H9 (cell line): ENCODE measurements around the gene SEMA3A. TPM values are rescaled to one million over a fixed set of nuclear protein-coding genes. Genes with fewer than 3 reads are reported as not detected.
A peak's percentile ranks its signal among the peaks of the same experiment; 100 is the strongest.

Experiments used
- DNase-seq: peaks from one replicate; pipeline ENCODE4 v3.0.0-alpha.2; 2017
- H2AFZ ChIP-seq: one replicate; pipeline ENCODE4 v1.6.1; 2013; ENCODE audit warnings: mild to moderate bottlenecking, low read length, control low read depth, moderate library complexity
- H2AK5ac ChIP-seq: 2 replicates; pipeline ENCODE4 v1.6.1; 2013; ENCODE audit warnings: low read length, control low read depth, mixed read lengths; ENCODE audit not compliant: insufficient read length
- H2BK120ac ChIP-seq: one replicate; pipeline ENCODE4 v1.6.1; 2013; ENCODE audit warnings: low read depth, mild to moderate bottlenecking, low read length, control low read depth, inconsistent platforms; ENCODE audit not compliant: poor library complexity, severe bottlenecking
- H2BK12ac ChIP-seq: 2 replicates; pipeline ENCODE4 v1.6.1; 2013; ENCODE audit warnings: low read length, control low read depth, mixed read lengths, low read depth; ENCODE audit not compliant: insufficient read length
- H2BK15ac ChIP-seq: 2 replicates; pipeline ENCODE4 v1.6.1; 2013; ENCODE audit warnings: low read depth, low read length, control low read depth
- H2BK20ac ChIP-seq: one replicate; pipeline ENCODE4 v1.6.1; 2013; ENCODE audit warnings: low read depth, mild to moderate bottlenecking, low read length, control low read depth, inconsistent platforms; ENCODE audit not compliant: poor library complexity, severe bottlenecking
- H2BK5ac ChIP-seq: 2 replicates; pipeline ENCODE4 v1.6.1; 2013; ENCODE audit warnings: low read length, control low read depth, mixed read lengths; ENCODE audit not compliant: insufficient read length
- H3K14ac ChIP-seq: 2 replicates; pipeline ENCODE4 v1.6.1; 2013; ENCODE audit warnings: low read length, control low read depth; ENCODE audit not compliant: insufficient read depth
- H3K18ac ChIP-seq: 2 replicates; pipeline ENCODE4 v1.6.1; 2013; ENCODE audit warnings: low read depth, mild to moderate bottlenecking, mixed read lengths, low read length, control low read depth; ENCODE audit not compliant: insufficient read length
- H3K23ac ChIP-seq: 2 replicates; pipeline ENCODE4 v1.6.1; 2013; ENCODE audit warnings: low read length, control low read depth, mixed read lengths, low read depth; ENCODE audit not compliant: insufficient read length
- H3K23me2 ChIP-seq: 2 replicates; pipeline ENCODE4 v1.6.1; 2013; ENCODE audit warnings: low read depth, mild to moderate bottlenecking, mixed read lengths, low read length, control low read depth; ENCODE audit not compliant: insufficient read length, poor library complexity, severe bottlenecking
- H3K27ac ChIP-seq: 2 replicates; pipeline ENCODE4 v1.5.1; 2013; ENCODE audit warnings: low read length, control low read depth, mixed read lengths, low read depth; ENCODE audit not compliant: insufficient read length
- H3K27me3 ChIP-seq: 2 replicates; pipeline ENCODE4 v1.6.1; 2013; ENCODE audit warnings: low read length, control low read depth, inconsistent platforms; ENCODE audit not compliant: insufficient read depth
- H3K4ac ChIP-seq: 2 replicates; pipeline ENCODE4 v1.6.1; 2013; ENCODE audit warnings: low read depth, mild to moderate bottlenecking, control low read depth, inconsistent platforms, low read length, moderate library complexity
- H3K4me1 ChIP-seq: 2 replicates; pipeline ENCODE4 v1.6.1; 2013; ENCODE audit warnings: low read length, control low read depth, inconsistent platforms; ENCODE audit not compliant: insufficient read depth
- H3K4me2 ChIP-seq: 2 replicates; pipeline ENCODE4 v1.6.1; 2013; ENCODE audit warnings: low read length, control low read depth, mixed read lengths; ENCODE audit not compliant: insufficient read length, insufficient read depth
- H3K56ac ChIP-seq: 2 replicates; pipeline ENCODE4 v1.6.1; 2013; ENCODE audit warnings: low read depth, mild to moderate bottlenecking, mixed read lengths, low read length, control low read depth; ENCODE audit not compliant: insufficient read length
- H3K79me1 ChIP-seq: 2 replicates; pipeline ENCODE4 v1.6.1; 2013; ENCODE audit warnings: low read depth, mild to moderate bottlenecking, moderate library complexity, low read length, control low read depth, inconsistent platforms; ENCODE audit not compliant: insufficient read depth, poor library complexity, severe bottlenecking
- H3K79me2 ChIP-seq: 2 replicates; pipeline ENCODE4 v1.6.1; 2013; ENCODE audit warnings: low read length, control low read depth, inconsistent platforms; ENCODE audit not compliant: insufficient read depth
- H3K9ac ChIP-seq: 2 replicates; pipeline ENCODE4 v1.6.1; 2013; ENCODE audit warnings: low read length, control low read depth, mixed read lengths; ENCODE audit not compliant: insufficient read length; ENCODE audit errors: extremely low read depth
- H3K9me3 ChIP-seq: one replicate; pipeline ENCODE4 v1.6.1; 2013; ENCODE audit warnings: low read depth, low read length, inconsistent platforms; ENCODE audit not compliant: control insufficient read depth
- H3T11ph ChIP-seq: one replicate; pipeline ENCODE4 v1.6.1; 2013; ENCODE audit warnings: mild to moderate bottlenecking, low read length, control low read depth, inconsistent platforms
- H4K20me1 ChIP-seq: one replicate; pipeline ENCODE4 v1.6.1; 2013; ENCODE audit not compliant: control insufficient read depth, insufficient read length, insufficient read depth
- H4K5ac ChIP-seq: 2 replicates; pipeline ENCODE4 v1.6.1; 2013; ENCODE audit warnings: low read depth, mild to moderate bottlenecking, mixed read lengths, low read length, control low read depth; ENCODE audit not compliant: insufficient read length
- H4K8ac ChIP-seq: replicated peaks from 2 replicates; pipeline ENCODE4 v1.6.1; 2013; ENCODE audit warnings: low read length, control low read depth, mixed read lengths, low read depth; ENCODE audit not compliant: insufficient read length
- H4K91ac ChIP-seq: 2 replicates; pipeline ENCODE4 v1.6.1; 2013; ENCODE audit warnings: low read depth, mild to moderate bottlenecking, moderate library complexity, mixed read lengths, low read length, control low read depth; ENCODE audit not compliant: insufficient read length
- H3K27ac Mint-ChIP-seq, 3 experiments: 2 replicates in 2 of 3; 3 replicates in 1 of 3; pipeline ENCODE4 v1.8.0; 2020 to 2021; ENCODE audit warnings: mixed read lengths in 3 of 3, mild to moderate bottlenecking in 1 of 3, moderate library complexity in 1 of 3
- H3K27me3 Mint-ChIP-seq: 2 replicates; pipeline ENCODE4 v1.8.0; 2021; ENCODE audit warnings: low read depth, mild to moderate bottlenecking, moderate library complexity, mixed read lengths
- H3K36me3 Mint-ChIP-seq, 3 experiments: 2 replicates in 2 of 3; 3 replicates in 1 of 3; pipeline ENCODE4 v1.8.0; 2020 to 2021; ENCODE audit warnings: low read depth in 3 of 3, mixed read lengths in 3 of 3; ENCODE audit not compliant: insufficient read depth in 1 of 3
- H3K4me1 Mint-ChIP-seq, 2 experiments: 2 replicates each; pipeline ENCODE4 v1.8.0; 2020; ENCODE audit warnings: mixed read lengths in 2 of 2
- H3K4me3 Mint-ChIP-seq, 2 experiments: 2 replicates in 1 of 2; 3 replicates in 1 of 2; pipeline ENCODE4 v1.8.0; 2020 to 2021; ENCODE audit warnings: mild to moderate bottlenecking in 2 of 2, mixed read lengths in 2 of 2, moderate library complexity in 1 of 2
- H3K9me3 Mint-ChIP-seq, 2 experiments: 2 replicates in 1 of 2; 3 replicates in 1 of 2; pipeline ENCODE4 v1.8.0; 2020; ENCODE audit warnings: mild to moderate bottlenecking in 2 of 2, mixed read lengths in 2 of 2, moderate library complexity in 1 of 2
- CTCF ChIP-seq: fragments of 200-600 bp; sonication (generic); conservative IDR thresholded peaks from 3 replicates; pipeline ENCODE4 v1.8.0; 2021; ENCODE audit warnings: antibody characterized with exemption, mild to moderate bottlenecking
- WGBS: extraction: QIAGEN DNeasy Blood & Tissue Kit; methylation state at CpG from one replicate; pipeline ENCODE4 v1.1.7; 2013; ENCODE audit warnings: missing lambda C conversion rate, low lambda C conversion rate, mixed read lengths; ENCODE audit not compliant: insufficient read length; ENCODE audit errors: extremely low coverage; 5-methylcytosine and 5-hydroxymethylcytosine counted together
- total RNA-seq: library from RNA; stranded (reverse); gene quantifications from 2 replicates; pipeline ENCODE4 v1.2.1, GENCODE V29; 2021

The SEMA3A gene
- total RNA-seq, 1 experiment from 2014 or later: 60.0 TPM

DNA sequence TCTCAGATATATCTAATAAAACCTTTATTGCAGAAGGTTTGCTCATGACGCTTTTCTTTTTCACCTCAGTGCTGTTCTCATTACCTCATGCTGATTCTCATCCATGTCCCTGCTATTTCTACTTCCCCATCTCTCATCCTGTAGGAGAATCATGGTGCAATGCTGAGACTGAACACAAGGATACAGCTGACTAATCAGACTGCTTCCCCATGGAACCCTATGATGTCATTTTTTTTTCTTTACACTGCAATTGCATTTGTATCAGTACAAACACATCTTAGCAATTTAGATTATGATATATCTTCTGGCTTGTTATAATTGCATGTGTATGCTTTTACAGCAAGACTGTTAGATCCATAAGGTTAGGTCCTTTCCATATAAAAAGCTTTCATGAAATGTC is 93.7 kb downstream of the SEMA3A start:
- no peak overlapping the region for H3T11ph ChIP-seq
- TF ChIP-seq CTCF: peak; percentile 49; the same call in 2 of the 3 replicates
- H3K4me1 ChIP-seq: no peaks in the 10 kb centered on the region
- Mint-ChIP-seq H3K4me3 (no peak overlapping the region), H3K4me1 (peaks cover 14 to 15% of the 10 kb centered on the region in 2 experiments), H3K36me3 (peaks cover 0 to 2% (median 2%) of the 10 kb centered on the region in 3 experiments; a peak in 2 of 7 replicates), H3K27ac (no peak overlapping the region), H3K27me3 (no peaks in the 10 kb centered on the region), H3K9me3 (no peaks in the 10 kb centered on the region)
- no peak for DNase-seq
- H3K79me1 ChIP-seq: no peaks in the 10 kb centered on the region
- no peaks in the 10 kb centered on the region for H3K27me3 ChIP-seq
- no CpG with 5 or more reads among the region's 1 CpG for WGBS
- H3K18ac ChIP-seq: no peak overlapping the region
- H3K4ac ChIP-seq: no peak overlapping the region
- H2AFZ ChIP-seq: no peak overlapping the region
- H4K20me1 ChIP-seq: no peaks in the 10 kb centered on the region
- H4K91ac ChIP-seq: no peak overlapping the region
- no peaks in the 10 kb centered on the region for H3K9me3 ChIP-seq
- H4K8ac ChIP-seq: no peak overlapping the region
- no peak overlapping the region for H3K14ac ChIP-seq
- no peak overlapping the region for H3K9ac ChIP-seq
- H2AK5ac ChIP-seq: no peak overlapping the region
- no peaks in the 10 kb centered on the region; the same call in 1 of the 2 replicates for H3K79me2 ChIP-seq
- H2BK5ac ChIP-seq: no peak overlapping the region
- no peak overlapping the region for H2BK20ac ChIP-seq
- no peak overlapping the region for H2BK12ac ChIP-seq
- H3K56ac ChIP-seq: no peak overlapping the region
- H3K23me2 ChIP-seq: no peaks in the 10 kb centered on the region
- no peak overlapping the region for H2BK15ac ChIP-seq
- no peak overlapping the region for H3K27ac ChIP-seq
- no peak overlapping the region for H2BK120ac ChIP-seq
- no peak overlapping the region for H3K23ac ChIP-seq
- no peak overlapping the region for H3K4me2 ChIP-seq
- no peak overlapping the region for H4K5ac ChIP-seq
